ENCODE measurements around the gene CDH20. TPM values are rescaled to one million over a fixed set of nuclear protein-coding genes. Genes with fewer than 3 reads are reported as not detected.
A peak's percentile ranks its signal among the peaks of the same experiment; 100 is the strongest.

The CDH20 gene
- total RNA-seq, 1 experiment from 2014 or later, result not detected

DNA sequence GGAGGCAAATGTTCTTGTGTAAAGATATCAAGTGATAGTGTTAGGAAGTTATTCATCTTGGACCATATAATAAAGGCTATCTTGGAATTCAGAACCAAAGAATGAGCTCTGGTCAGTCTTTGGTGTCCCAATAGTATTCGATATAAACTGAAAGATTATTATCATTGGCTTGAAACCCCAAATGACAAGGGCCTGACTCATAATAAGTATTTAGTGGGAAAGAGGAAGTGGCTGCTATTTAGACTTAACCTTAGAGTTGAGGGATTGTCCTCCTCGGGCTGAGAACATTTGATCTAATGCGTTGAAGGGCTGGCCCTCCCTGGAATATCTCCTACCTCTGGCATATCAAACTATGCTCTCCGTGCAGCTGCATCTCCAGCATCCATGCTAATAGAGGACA is 67.5 kb downstream of the CDH20 start:
- Histone ChIP-seq H3K4me2 (ENCODE audit: low read length) (no peak overlapping the region), H3K27ac (ENCODE audit: low read length) (no peak overlapping the region), H2AFZ (ENCODE audit: low read length) (no peak overlapping the region), H3K9me3 (ENCODE audit: low read length) (no peaks in the 10 kb centered on the region), H3K4me3 (ENCODE audit: low read length) (no peak overlapping the region), H3F3A (ENCODE audit: low read length, unreplicated experiment) (no peaks in the 10 kb centered on the region), H3K27me3 (ENCODE audit: low read length) (no peaks in the 10 kb centered on the region), H3K4me1 (ENCODE audit: insufficient read depth, low read length) (no peaks in the 10 kb centered on the region), H3K9ac (ENCODE audit: low read length) (no peak overlapping the region), H3K9me2 (replicated peaks; ENCODE audit: low read length) (no peaks in the 10 kb centered on the region), H4K20me1 (ENCODE audit: low read length) (no peaks in the 10 kb centered on the region), H3K36me3 (ENCODE audit: low read depth, low read length) (no peaks in the 10 kb centered on the region), H3K79me2 (ENCODE audit: low read length) (no peaks in the 10 kb centered on the region)
- CTCF ChIA-PET, result no interaction called here
- intact Hi-C loops (cut with micrococcal nuclease), result no loop called here
- TF ChIP-seq EZH2phosphoT487 (IDR thresholded peaks at IDR 0.05; ENCODE audit: borderline replicate concordance, low read length) (no peak), EZH2 (IDR thresholded peaks at IDR 0.05; ENCODE audit: low read length, unreplicated experiment) (no peak)
- TF ChIP-seq, protein P1, sequence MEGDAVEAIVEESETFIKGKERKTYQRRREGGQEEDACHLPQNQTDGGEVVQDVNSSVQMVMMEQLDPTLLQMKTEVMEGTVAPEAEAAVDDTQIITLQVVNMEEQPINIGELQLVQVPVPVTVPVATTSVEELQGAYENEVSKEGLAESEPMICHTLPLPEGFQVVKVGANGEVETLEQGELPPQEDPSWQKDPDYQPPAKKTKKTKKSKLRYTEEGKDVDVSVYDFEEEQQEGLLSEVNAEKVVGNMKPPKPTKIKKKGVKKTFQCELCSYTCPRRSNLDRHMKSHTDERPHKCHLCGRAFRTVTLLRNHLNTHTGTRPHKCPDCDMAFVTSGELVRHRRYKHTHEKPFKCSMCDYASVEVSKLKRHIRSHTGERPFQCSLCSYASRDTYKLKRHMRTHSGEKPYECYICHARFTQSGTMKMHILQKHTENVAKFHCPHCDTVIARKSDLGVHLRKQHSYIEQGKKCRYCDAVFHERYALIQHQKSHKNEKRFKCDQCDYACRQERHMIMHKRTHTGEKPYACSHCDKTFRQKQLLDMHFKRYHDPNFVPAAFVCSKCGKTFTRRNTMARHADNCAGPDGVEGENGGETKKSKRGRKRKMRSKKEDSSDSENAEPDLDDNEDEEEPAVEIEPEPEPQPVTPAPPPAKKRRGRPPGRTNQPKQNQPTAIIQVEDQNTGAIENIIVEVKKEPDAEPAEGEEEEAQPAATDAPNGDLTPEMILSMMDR (conservative IDR thresholded peaks at IDR 0.05; ENCODE audit: low read depth, low read length), result no peak
- no TSS peak for BruUV-seq (replicated peaks)
- POLR2A ChIA-PET (ENCODE audit: unreplicated experiment), result no interaction called here
- ATAC-seq, result no peak
- DNase-seq, result peak; percentile 12

DNA sequence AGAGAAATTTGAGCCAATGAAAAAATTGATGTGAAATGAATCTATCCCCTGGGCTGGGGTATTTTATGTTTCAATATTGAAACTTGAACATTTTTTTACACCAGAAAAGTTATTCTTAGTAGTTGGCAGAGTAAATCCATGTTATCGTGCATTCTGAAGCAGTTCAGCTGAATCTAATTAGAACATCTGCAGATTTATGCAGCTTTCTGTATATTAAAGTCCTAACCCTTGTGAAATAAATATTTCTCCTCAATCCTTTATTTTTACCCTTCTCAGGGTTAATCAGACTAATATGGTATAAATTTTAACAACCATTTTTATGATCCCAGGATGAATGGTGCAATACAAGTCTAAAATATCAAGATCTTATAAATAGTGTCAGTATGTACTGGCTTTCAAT is 69.5 kb downstream of the CDH20 start:
- H3K4me2 ChIP-seq (ENCODE audit: low read length), result no peak overlapping the region
- no peak for DNase-seq
- no peaks in the 10 kb centered on the region for H3K27me3 ChIP-seq (ENCODE audit: low read length)
- POLR2A ChIA-PET (ENCODE audit: unreplicated experiment), result no interaction called here
- TF ChIP-seq, protein P1 (conservative IDR thresholded peaks at IDR 0.05; ENCODE audit: low read depth, low read length), result no peak
- TF ChIP-seq EZH2phosphoT487 (IDR thresholded peaks at IDR 0.05; ENCODE audit: borderline replicate concordance, low read length), result no peak
- TF ChIP-seq EZH2 (IDR thresholded peaks at IDR 0.05; ENCODE audit: low read length, unreplicated experiment), result no peak
- no TSS peak for BruUV-seq (replicated peaks)
- no peaks in the 10 kb centered on the region for H3K36me3 ChIP-seq (ENCODE audit: low read depth, low read length)
- no peaks in the 10 kb centered on the region for H3K79me2 ChIP-seq (ENCODE audit: low read length)
- H3K4me3 ChIP-seq (ENCODE audit: low read length), result no peak overlapping the region
- intact Hi-C loops (cut with micrococcal nuclease), result no loop called here
- no peaks in the 10 kb centered on the region for H3K9me3 ChIP-seq (ENCODE audit: low read length)
- CTCF ChIA-PET, result no interaction called here
- no peaks in the 10 kb centered on the region for H3K4me1 ChIP-seq (ENCODE audit: insufficient read depth, low read length)
- H3K27ac ChIP-seq (ENCODE audit: low read length), result no peak overlapping the region
- no peak for ATAC-seq
- H3K9me2 ChIP-seq (replicated peaks; ENCODE audit: low read length), result no peaks in the 10 kb centered on the region
- H2AFZ ChIP-seq (ENCODE audit: low read length), result no peak overlapping the region
- no peaks in the 10 kb centered on the region for H3F3A ChIP-seq (ENCODE audit: low read length, unreplicated experiment)
- no peaks in the 10 kb centered on the region for H4K20me1 ChIP-seq (ENCODE audit: low read length)
- H3K9ac ChIP-seq (ENCODE audit: low read length), result no peak overlapping the region

DNA sequence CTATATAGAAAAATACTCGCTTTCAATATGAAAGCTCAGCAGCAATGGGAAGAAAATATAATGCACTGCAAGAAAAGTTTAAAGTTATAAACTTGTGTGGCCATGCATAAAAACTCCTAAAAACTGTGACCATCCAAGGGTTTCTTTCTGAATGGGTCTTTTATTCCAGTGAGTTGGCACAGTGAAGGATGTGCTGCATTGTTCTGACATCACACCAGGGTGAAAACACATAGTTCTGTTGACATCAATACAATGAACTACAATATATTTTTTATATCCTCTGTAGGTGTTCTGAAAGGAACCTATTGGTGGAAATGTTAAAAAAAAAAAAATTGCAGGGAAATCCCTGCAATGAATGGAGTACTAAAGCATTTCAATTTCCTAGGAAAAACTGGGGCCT is 80.2 kb downstream of the CDH20 start:
- H3K9ac ChIP-seq (ENCODE audit: low read length), result no peak overlapping the region
- H3K9me3 ChIP-seq (ENCODE audit: low read length), result no peaks in the 10 kb centered on the region
- intact Hi-C loops (cut with micrococcal nuclease), result no loop called here
- no peak for DNase-seq
- H3K27ac ChIP-seq (ENCODE audit: low read length), result no peak overlapping the region
- no peak for ATAC-seq
- H2AFZ ChIP-seq (ENCODE audit: low read length), result no peak overlapping the region
- no peak overlapping the region for H3K4me3 ChIP-seq (ENCODE audit: low read length)
- ChIA-PET CTCF (no interaction called here), POLR2A (ENCODE audit: unreplicated experiment) (no interaction called here)
- no peaks in the 10 kb centered on the region for H3K9me2 ChIP-seq (replicated peaks; ENCODE audit: low read length)
- no peaks in the 10 kb centered on the region for H3K36me3 ChIP-seq (ENCODE audit: low read depth, low read length)
- TF ChIP-seq EZH2 (IDR thresholded peaks at IDR 0.05; ENCODE audit: low read length, unreplicated experiment), result no peak
- no peak for TF ChIP-seq EZH2phosphoT487 (IDR thresholded peaks at IDR 0.05; ENCODE audit: borderline replicate concordance, low read length)
- TF ChIP-seq, protein P1 (conservative IDR thresholded peaks at IDR 0.05; ENCODE audit: low read depth, low read length), result no peak
- H3K4me2 ChIP-seq (ENCODE audit: low read length), result no peak overlapping the region
- no TSS peak for BruUV-seq (replicated peaks)
- H3K27me3 ChIP-seq (ENCODE audit: low read length), result no peaks in the 10 kb centered on the region
- H3K79me2 ChIP-seq (ENCODE audit: low read length), result no peaks in the 10 kb centered on the region
- H3F3A ChIP-seq (ENCODE audit: low read length, unreplicated experiment), result no peaks in the 10 kb centered on the region
- H3K4me1 ChIP-seq (ENCODE audit: insufficient read depth, low read length), result no peaks in the 10 kb centered on the region
- H4K20me1 ChIP-seq (ENCODE audit: low read length), result no peaks in the 10 kb centered on the region
